GM18499 (cell line): ENCODE measurements around the gene IL4I1.
"Not testable (repeated sequence)": the region's sequence is repeated elsewhere in the genome, so short reads cannot be mapped to it uniquely, and the experiment has no call there.

Experiments
- ATAC-seq: cut with Tn5 transposase; IDR thresholded peaks from one replicate; pipeline ENCODE4 v1.9.1; 2021; ENCODE audit warnings: moderate number of reproducible peaks; ENCODE audit not compliant: insufficient read depth, unreplicated experiment

The IL4I1 gene

DNA sequence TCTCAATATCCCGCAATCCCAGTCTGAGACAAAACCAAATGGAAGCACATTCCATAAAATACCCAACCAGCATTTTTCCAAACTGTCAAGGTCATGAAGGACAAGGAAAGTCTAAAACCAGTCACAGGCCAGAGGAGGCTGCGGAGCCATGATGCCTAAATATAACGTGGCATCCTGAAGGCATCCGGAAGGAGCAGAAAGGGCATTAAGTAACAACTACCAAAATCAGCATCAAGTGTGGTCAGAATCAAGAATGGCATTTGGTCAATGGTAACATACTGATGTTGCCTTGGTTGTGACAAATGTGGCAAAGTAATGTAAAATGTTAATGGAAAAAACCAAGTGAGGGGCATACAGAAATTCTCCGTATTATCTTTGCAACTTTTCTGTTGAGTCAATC, 28.8 kb upstream of the IL4I1 start:
- no peak for ATAC-seq

DNA sequence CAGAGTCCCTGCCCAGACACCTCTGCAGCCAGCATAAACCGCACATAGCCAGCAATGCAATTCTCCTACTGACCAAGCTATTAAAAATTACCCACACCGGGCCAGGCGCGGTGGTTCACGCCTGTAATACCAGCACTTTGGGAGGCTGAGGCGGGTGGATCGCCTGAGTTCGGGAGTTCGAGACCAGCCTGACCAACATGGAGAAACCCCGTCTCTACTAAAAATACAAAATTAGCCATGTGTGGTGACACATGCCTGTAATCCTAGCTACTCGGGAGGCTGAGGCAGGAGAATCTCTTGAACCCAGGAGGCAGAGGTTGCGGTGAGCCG, 28.2 kb upstream of the IL4I1 start:
- ATAC-seq: not testable (repeated sequence)

DNA sequence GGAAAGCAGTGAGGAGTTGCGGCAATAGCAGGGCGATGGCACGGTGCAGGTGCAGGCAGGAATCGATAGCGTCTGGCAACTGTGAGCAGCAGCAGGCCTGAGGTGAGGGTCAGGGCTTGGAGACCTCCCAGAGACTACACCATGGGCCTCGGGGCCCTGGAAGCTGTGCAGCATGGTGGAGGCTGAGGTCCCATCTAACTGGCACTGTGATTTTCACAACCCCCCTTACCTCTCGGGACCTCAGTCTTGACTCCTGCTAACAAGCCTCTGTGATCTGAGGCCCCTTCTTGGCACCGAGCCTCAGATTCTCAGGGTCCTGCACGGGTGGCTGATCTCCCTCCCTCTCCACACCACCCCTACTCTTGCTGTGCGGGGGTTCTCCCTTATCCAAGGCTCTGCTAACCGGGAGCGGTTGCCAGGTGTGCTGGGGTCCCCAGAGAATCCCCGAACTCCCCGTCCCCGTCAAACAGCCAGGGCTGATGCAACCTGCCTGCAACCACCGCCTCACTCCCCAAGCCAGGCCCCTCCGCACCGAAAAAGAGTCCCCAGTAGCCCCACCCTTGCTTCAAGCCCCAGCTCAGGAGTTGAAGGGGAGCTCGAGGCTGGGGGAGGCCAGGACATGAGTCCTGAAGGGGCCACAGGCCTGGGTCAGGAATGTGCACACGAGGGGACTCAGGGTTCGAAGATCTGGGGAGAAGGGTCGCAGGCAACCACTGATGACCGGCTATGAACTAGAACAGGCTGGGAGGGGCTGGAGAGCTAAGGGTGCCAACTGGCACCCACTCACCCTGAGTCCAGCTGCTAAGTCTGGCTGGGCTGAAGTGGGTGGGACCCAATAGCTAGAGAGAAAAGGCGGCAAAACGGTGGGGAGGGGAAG, 27.6 kb upstream of the IL4I1 start:
- ATAC-seq: no peak

- ATAC-seq: no peak
These were observed 26.6 kb upstream of the IL4I1 start for GRCh38 chr19:49923055-49924003.

GRCh38 chr19:49921871-49922795, 25.4 kb upstream of the IL4I1 start:
- no peak for ATAC-seq

- ATAC-seq: no peak
These were observed 24.1 kb upstream of the IL4I1 start for GRCh38 chr19:49920624-49921363.

GRCh38 chr19:49918089-49918488, 21.4 kb upstream of the IL4I1 start:
- no peak for ATAC-seq

GRCh38 chr19:49916839-49917733, 20.4 kb upstream of the IL4I1 start:
- ATAC-seq: no peak

DNA sequence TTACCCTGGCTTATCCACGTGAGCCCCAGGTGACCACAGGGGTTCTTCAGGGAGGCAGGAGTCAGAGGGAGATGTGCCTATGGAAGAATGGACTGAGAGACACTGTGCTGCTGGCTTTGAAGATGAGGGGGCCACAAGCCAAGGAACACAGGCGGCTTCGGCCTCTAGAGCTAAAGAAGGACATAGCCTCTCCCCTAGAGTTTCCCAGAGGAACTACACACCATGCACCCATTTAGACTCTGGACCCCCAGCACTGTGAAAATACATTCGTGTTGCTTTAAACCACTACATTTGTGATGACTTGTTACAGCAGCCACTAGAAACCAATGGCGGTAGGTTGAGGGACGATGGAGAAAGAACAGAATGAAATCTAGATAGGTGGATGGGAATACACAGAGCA, 18.6 kb upstream of the IL4I1 start:
- no peak for ATAC-seq

DNA sequence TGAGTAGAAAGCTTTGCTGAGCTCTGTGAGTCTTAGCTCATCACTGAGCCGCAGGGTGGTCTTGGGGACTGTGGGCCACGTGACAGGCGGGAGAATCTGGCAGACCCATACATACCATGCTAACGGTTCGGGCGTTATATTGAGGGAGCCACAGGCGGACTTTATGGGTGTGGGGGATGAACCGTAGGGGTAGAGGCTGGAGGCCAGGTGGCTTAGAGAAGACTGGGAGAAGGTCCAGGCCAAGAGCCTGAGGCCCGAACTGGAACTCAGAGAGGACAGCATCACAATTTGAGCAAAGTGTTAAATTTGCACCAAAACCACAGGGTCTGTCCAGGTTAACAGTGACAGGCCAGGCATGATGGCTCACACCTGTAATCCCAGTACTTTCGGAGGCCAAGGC, 17.0 kb upstream of the IL4I1 start:
- ATAC-seq: no peak

- no peak for ATAC-seq
These were observed 16.4 kb upstream of the IL4I1 start for GRCh38 chr19:49912965-49913685.

DNA sequence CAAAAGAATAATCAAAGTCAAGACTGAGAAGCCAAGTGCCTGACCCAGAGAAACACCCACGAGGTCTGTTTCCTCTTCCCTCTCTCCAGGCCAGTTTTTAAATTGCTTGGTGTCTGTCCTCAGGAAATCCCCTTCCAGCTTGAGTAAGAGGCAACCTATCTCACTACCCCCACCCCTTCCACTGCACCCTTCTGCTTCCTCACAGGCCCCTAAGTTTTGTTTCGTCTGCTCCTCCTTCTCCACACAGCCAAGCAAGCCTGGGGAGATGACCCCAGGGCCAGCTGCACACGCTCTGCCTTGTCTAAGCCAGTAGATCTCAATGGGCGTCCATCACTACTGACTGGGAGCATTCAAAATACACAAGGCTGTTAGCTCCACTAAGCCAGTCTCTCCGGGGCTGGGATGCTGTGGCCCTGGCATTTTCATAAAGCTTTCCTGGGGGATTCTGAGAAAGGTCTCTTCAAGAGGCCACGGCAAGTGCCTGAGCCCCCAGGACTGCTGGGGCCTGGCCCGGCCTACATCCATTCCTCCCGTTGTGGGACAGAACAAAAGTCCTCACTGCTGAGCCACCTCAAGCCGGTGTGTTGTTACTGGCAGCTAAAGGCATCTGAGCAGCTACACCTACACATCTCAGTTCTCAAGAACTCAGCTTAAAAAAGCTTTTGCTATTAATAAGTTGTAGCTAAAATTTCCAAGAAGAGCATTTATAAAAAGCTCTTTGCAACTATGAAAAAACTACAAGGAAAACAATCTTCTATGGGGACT, 14.9 kb upstream of the IL4I1 start:
- ATAC-seq: no peak

GRCh38 chr19:49910179-49910578, 13.5 kb upstream of the IL4I1 start:
- no peak for ATAC-seq

DNA sequence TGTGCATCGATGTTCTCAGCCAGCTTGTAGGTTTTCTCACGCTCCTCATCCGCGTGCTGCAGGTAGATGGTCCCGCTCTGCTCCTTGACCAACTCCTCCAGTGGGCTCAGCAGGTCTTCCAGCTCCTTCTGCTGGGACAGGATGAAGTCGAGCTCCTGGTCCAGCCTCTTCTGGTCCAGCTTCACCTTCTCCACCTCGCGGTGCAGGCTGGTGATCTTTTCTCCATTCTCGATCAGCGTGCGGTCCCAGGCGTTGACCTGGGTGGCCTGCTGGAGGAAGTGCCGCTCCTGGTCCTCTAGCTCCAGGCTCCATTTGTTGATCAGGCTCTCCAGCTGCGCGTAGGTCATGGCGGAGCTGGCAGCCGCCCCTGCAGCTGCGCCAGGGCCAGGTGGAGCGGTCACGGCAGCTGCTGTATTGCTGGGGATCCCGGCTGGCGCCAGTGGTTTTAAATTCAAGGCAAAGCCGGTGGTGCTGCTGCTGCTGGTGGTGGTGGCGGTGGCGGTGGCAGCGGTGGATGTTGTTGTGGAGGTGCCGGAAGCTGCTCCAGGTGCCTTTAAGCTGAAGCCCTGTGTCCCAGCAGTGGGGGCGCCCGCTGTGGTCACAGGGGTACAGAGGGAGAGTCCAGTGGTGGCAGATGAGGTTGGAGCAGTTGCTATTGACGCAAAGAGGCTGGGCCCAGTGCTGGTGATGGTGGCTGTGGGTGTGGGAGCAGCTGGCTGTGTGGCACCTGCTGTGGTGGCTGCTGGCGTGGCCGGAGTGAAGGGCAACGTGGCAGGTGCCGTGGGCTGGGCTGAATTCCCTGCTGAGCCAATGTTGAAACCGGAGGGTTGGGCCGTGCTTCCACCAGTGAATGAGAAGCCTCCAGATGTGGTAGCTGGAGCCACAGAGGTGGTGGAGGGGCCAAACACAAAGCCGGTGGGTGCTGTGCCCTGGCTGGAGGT, 12.1 kb upstream of the IL4I1 start:
- ATAC-seq: no peak

DNA sequence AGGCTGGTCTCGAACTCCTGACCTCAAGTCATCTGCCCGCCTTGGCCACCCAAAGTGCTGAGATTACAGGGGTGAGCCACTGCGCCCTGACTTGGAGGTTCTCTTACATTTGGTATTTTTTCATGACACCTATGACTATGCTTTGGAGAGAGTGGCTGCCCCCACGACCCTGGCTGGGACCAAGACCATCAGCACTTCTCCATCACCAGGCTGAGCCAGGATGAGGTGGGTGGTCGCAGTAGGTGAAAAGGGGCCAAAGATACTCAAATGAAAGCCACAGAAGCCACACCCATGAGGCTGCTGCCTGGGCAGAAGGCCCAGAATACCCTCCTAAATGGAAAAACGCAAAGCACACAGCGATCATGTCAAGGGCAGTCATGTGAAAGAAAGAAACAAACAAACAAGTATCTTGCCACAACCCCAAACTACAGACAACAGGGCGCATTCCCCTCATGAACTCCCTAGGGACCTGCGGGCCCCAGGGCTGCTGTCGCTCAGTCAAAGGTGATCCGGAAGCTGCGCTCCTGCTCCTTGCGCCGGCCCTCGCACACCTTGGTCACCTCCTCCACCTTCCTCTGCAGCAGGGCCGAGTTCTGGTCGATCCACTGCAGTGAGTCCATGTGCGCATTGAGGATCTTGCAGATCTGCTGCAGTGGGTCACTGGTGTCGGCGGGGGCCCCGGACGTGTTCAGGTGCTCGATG, 11.2 kb upstream of the IL4I1 start:
- no peak for ATAC-seq
